ENCODE measurements around the gene KRT74. TPM values are rescaled to one million over a fixed set of nuclear protein-coding genes. Genes with fewer than 3 reads are reported as not detected.
"Not testable (repeated sequence)": the region's sequence is repeated elsewhere in the genome, so short reads cannot be mapped to it uniquely, and the experiment has no call there.

KRT74 gene
- total and polyA plus RNA-seq, 9 donors = not detected

DNA sequence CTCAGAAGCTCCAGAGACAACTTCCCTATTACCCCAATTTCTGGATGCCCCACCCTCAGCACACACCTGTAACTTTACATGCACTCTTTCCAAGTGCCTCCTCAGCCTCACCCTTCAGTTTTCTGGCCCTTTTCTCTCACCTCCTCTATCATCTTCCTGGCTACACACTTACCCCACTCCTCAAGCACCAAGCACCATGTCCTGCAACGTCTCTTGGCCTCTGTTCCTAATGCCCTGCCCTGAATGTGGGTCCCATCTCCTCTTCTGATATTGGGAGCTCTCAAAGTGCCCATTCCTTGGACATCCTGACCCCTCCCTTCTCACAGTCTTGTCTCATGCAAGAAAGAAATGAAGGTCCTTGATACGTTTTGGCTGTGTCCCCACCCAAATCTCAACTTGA lies 26.4 kb upstream of the KRT74 start:
- intact Hi-C loops (cut with DNase I) = no loop called here
- no peaks in the 10 kb centered on the region for H3K4me1 ChIP-seq (ENCODE audit: insufficient read depth)
- H3K4me3 ChIP-seq = no peak overlapping the region
- no peaks in the 10 kb centered on the region for H3K27me3 ChIP-seq
- TF ChIP-seq EP300 (IDR thresholded peaks at IDR 0.05) = no peak
- no peak for TF ChIP-seq POLR2A (IDR thresholded peaks at IDR 0.05)
- TF ChIP-seq, protein P1, sequence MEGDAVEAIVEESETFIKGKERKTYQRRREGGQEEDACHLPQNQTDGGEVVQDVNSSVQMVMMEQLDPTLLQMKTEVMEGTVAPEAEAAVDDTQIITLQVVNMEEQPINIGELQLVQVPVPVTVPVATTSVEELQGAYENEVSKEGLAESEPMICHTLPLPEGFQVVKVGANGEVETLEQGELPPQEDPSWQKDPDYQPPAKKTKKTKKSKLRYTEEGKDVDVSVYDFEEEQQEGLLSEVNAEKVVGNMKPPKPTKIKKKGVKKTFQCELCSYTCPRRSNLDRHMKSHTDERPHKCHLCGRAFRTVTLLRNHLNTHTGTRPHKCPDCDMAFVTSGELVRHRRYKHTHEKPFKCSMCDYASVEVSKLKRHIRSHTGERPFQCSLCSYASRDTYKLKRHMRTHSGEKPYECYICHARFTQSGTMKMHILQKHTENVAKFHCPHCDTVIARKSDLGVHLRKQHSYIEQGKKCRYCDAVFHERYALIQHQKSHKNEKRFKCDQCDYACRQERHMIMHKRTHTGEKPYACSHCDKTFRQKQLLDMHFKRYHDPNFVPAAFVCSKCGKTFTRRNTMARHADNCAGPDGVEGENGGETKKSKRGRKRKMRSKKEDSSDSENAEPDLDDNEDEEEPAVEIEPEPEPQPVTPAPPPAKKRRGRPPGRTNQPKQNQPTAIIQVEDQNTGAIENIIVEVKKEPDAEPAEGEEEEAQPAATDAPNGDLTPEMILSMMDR (IDR thresholded peaks at IDR 0.05) = no peak
- H3K27ac ChIP-seq = no peak overlapping the region
- DNase-seq = no peak
- WGBS, 3 donors = 47 to 56% (median 48%) methylated on average over 2 of the region's 2 CpGs
- H3K36me3 ChIP-seq = no peaks in the 10 kb centered on the region
- H3K9me3 ChIP-seq = peaks cover 0 to 7% of the 10 kb centered on the region in 2 donors

DNA sequence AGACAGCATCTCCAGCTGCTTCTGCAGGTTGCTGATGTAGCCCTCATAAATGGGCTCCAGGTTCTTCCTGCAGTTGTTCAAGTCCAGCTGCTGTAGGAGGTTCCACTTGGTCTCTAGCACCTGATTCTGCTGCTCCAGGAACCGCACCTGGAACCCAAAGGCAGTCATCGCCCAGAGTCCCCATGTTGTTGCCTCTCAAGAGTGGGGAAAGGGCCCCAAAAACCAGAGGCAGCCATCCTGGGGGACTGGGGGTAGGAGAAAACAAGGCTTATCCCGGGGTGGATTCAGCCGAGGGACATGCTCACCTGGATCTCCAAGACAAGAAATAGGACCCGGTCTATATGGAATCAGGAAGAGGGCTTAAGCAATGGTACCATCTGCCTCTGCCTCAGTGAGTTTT lies 25.3 kb upstream of the KRT74 start:
- Histone ChIP-seq H3K4me3 (no peak overlapping the region), H3K27me3 (no peaks in the 10 kb centered on the region), H3K4me1 (ENCODE audit: insufficient read depth) (no peaks in the 10 kb centered on the region), H3K27ac (no peak overlapping the region), H3K36me3 (no peaks in the 10 kb centered on the region), H3K9me3 (peaks cover 0 to 7% of the 10 kb centered on the region in 2 donors)
- intact Hi-C loops (cut with DNase I) = no loop called here
- WGBS, 3 donors = 87% methylated on average over 5 of the region's 5 CpGs
- DNase-seq = no peak
- TF ChIP-seq EP300 (IDR thresholded peaks at IDR 0.05) = no peak
- no peak for TF ChIP-seq POLR2A (IDR thresholded peaks at IDR 0.05)

DNA sequence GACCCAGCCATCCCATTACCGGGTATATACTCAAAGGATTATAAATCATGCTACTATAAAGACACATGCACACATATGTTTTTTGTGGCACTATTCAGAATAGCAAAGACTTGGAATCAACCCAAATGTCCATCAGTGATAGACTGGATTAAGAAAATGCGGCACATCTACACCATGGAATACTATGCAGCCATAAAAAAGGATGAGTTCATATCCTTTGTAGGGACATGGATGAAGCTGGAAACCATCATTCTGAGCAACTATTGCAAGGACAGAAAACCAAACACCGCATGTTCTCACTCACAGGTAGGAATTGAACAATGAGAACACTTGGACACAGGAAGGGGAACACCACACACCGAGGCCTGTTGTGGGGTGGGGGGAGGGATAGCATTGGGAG lies 20.6 kb upstream of the KRT74 start:
- H3K27me3 ChIP-seq; DNase-seq; H3K9me3 ChIP-seq; intact Hi-C loops (cut with DNase I); H3K36me3 ChIP-seq; H3K27ac ChIP-seq; H3K4me3 ChIP-seq; H3K4me1 ChIP-seq (ENCODE audit: insufficient read depth): not testable (repeated sequence)
- WGBS, 3 donors = 82 to 90% (median 85%) methylated on average over 4 of the region's 4 CpGs

DNA sequence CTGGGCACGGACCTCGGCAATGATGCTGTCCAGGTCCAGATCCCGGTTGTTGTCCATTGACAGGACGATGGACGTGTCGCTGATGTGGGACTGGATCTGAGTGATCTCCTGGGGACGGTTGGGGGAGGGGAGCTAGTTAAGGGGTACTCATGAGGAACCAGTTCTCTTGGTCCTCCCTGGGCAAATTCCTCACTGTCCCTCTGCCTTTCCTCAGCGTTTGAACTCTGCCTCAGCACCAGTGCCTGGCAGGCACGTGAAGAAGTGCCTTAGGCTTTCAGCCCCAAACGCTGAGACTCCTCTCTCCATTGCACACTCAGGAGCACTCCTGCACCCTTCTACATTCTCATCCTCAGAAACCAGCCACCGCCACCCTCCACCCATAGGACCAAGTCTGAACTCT lies 17.9 kb upstream of the KRT74 start:
- no peaks in the 10 kb centered on the region for H3K4me1 ChIP-seq (ENCODE audit: insufficient read depth)
- no peak overlapping the region for H3K27ac ChIP-seq
- H3K27me3 ChIP-seq = no peaks in the 10 kb centered on the region
- no peak overlapping the region for H3K4me3 ChIP-seq
- intact Hi-C loops (cut with DNase I) = no loop called here
- WGBS, 3 donors = 85 to 90% (median 90%) methylated on average over 11 of the region's 11 CpGs
- no peaks in the 10 kb centered on the region for H3K9me3 ChIP-seq
- no peak for TF ChIP-seq EP300 (IDR thresholded peaks at IDR 0.05)
- TF ChIP-seq, protein P1 (IDR thresholded peaks at IDR 0.05) = no peak
- TF ChIP-seq POLR2A (IDR thresholded peaks at IDR 0.05) = no peak
- no peaks in the 10 kb centered on the region for H3K36me3 ChIP-seq
- DNase-seq = no peak

DNA sequence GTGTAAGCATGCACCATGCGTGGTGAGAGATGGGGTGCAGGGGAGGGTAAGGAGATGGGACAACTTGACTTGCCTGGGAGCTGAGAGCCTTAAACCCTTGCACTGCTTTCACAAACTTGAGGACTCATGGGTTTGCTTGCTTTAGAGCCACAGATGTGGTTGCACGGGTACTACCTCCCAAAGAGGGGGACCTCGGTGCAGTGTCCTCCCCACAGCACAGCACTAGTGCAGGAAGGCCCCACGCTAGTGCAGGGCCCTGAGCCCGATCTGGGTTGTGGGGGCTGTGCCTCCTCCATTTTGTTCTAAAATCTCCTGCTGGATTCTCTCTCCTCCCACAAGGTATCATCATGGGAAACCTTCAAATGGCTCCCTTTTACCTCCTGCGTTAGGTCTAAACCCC lies 16.4 kb upstream of the KRT74 start:
- no peak for TF ChIP-seq POLR2A (IDR thresholded peaks at IDR 0.05)
- TF ChIP-seq EP300 (IDR thresholded peaks at IDR 0.05) = no peak
- TF ChIP-seq, protein P1 (IDR thresholded peaks at IDR 0.05) = no peak
- DNase-seq = no peak
- no peak overlapping the region for H3K27ac ChIP-seq
- intact Hi-C loops (cut with DNase I) = no loop called here
- H3K4me3 ChIP-seq = no peak overlapping the region
- no peaks in the 10 kb centered on the region for H3K36me3 ChIP-seq
- H3K4me1 ChIP-seq (ENCODE audit: insufficient read depth) = no peaks in the 10 kb centered on the region
- H3K9me3 ChIP-seq = no peaks in the 10 kb centered on the region
- H3K27me3 ChIP-seq = no peaks in the 10 kb centered on the region
- WGBS, 3 donors = 86 to 89% (median 86%) methylated on average over 6 of the region's 6 CpGs

DNA sequence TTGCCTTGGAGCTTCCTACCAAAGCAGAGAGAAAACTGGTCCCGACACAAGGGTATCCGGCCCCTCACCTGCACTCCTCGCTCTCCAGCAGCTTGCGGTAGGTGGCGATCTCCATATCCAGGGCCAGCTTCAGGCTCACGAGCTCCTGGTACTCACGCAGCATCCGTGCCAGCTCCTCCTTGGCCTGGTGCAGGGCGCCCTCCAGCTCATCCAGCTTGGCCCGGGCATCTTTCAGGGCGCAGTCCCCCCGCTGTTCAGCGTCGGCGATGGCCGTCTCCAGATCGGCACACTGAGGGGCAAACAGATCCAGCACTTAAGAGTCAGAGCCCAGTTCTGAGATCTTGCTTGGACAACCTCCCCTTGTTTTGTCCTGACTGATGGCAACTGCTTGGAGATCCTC lies 13.9 kb upstream of the KRT74 start:
- intact Hi-C loops (cut with DNase I) = no loop called here
- DNase-seq = no peak
- WGBS, 3 donors = 82 to 83% (median 82%) methylated on average over 17 of the region's 17 CpGs

More for the DNA sequence above, 13.9 kb upstream of the KRT74 start:
- Histone ChIP-seq H3K36me3 (no peaks in the 10 kb centered on the region), H3K9me3 (no peaks in the 10 kb centered on the region), H3K4me3 (no peak overlapping the region), H3K27me3 (no peaks in the 10 kb centered on the region), H3K4me1 (ENCODE audit: insufficient read depth) (no peaks in the 10 kb centered on the region), H3K27ac (no peak overlapping the region)
- no peak for TF ChIP-seq POLR2A (IDR thresholded peaks at IDR 0.05)
- TF ChIP-seq, protein P1 (IDR thresholded peaks at IDR 0.05) = no peak
